ENCODE data around the gene RABGAP1.
A peak's percentile ranks its signal among the peaks of the same experiment; 100 is the strongest.

RABGAP1 gene

DNA sequence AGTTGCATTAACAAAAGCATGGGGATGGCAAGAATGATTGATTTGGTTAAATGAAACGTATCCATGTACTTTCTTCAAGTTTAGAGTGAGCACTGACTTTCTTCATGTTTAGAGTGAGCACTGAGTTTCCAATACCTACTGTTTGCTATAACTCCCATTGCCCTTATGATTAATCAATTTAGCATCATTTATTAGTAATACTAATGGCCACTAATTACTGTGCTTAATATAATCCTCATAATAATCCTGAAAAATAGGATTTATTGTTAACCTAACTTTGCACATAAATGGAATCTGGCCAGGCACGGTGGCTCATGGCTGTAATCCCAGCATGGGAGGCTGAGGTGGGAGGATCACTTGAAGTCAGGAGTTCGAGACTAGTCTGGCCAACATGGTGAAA lies 70.6 kb downstream of the RABGAP1 start:
- DNase-seq: no peak

DNA sequence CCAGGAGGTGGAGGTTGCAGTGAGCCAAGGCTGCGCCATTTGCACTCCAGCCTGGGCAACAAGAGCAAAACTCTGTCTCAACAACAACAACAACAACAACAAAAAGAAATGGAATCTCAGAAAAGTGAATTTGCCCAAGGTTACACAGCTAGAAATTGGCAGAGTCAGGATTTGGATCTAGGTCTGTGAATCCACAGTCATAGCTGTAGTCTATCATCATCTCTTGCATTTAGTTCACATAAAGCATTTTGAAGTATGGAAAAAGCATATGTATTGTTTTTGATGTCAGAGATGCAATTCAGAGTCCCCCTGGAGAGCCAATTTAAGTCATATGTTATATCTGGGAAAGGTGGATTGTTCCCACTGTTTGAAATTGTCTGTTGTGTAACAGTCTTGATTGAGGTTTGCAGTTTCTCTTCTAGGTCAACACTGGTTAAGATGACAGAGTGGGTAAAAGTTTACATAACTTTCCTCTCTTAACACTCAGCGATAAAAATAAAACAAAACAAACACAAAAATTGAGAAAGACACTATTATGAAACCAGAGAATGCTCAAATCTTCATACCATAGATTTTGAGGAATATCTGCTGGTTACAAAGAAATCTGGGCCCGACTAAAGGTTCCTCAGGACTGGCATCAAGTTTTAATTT lies 71.2 kb downstream of the RABGAP1 start:
- no peak for DNase-seq

DNA sequence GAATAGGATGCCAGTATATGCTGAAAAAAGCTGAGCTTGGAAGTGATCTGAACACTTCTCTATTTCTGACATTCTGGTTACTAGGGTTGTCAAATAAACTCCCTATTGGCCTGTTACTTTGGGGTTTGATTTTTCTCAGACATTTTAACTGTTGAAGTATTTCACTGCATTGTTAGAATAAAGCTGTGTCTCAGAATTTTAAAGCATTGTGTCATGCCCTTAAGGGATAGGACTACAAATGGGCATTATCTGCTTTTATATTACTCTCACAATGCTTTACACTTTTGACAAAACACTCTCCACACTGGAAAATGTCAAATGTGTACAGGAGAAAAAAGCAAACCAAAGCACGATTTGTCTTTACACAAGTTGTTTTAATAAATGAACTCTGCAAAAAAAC lies 75.8 kb downstream of the RABGAP1 start:
- no peak for DNase-seq

DNA sequence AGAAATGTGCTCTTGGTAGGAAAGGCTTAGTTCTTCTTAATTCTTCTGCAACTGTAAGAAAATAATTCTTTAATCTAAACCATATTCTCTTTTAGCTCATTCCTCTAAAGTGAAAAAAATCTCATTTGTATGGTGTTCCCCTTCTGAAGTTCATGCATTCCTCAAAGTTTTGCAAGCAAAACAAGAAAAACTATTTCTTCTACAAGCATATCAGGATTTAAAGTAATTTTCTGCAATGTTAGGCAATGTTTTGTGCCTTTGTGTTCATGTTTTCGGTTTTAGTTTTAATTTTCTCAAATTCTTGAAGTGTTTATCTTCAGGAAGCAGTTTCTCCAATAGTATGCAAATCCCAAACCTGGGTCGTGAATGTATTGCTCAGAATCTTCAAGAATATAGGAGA lies 80.0 kb downstream of the RABGAP1 start:
- DNase-seq: no peak

DNA sequence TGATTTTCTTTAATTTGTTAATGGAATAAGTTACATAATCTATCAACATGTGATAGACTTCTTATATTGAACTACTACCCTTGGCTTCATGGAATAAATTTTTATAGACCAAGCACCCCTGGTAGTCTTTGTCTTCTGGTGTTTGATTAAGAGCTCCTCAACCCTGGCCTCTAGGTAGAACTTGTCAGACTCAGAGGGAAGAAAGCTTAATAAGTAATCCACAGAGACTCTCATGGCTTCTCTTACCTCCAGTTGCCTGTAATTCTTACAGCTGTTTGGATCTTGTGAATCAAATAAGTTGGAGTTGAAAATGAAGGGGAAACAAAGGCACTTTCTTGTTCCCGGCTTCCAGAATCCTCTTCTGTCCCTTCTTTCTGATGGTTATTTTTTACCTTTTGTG lies 85.6 kb downstream of the RABGAP1 start:
- DNase-seq: no peak

DNA sequence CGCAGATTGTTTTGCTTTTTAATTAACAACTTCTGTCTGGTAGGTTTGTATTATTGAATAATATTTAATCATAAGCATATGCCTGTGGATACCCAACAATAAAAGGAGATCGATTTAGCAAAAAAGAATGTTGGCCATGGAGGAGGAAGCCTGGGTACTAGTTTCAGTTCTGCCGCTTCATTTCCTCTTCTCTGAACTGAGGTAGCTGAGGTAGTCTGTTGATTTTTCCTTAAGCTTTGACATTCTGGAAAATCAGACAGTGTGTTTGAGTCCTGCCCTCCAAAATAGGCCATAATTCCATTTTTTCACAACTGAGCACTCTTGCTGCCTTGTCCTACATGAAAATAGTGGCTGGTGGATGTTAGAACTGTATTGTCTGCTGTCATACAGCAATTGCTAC lies 86.7 kb downstream of the RABGAP1 start:
- DNase-seq: no peak

DNA sequence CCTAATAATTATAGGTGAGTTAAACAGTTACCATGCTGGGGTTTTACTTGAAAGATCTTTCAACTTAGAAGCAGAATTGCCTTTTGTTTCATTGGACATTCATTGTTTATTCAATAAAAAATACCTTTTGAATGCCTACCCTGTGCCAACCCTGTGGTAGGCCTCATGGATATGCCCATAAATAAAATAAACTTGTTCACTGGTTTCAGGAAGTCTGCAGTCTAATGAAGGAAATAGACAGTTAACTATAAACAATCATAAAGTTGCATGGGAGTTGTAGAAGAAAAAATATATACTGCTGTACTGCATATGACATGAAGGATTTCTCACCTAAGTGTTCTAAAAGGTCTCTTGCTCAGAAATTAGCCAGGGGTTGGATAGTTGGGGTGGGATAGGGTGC lies 87.3 kb downstream of the RABGAP1 start:
- DNase-seq: no peak

DNA sequence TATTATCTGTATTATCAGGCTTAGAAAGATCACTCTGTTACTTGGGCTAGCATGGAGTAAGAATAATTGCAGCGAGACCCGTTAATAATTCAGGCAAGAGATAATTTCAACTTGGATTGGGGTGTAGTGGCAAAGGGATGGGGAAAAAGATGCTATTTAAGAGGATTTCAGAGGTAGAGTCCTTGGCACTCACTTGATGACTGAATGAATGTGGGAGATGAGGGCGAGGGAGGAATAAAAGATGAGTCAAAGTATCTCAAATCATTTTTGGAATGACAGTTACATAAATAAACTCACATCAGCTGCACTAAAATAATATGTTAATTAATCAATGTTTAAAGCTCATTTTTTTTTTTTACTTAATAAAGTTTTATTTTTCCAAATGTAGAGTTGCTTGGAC lies 88.2 kb downstream of the RABGAP1 start:
- no peak for DNase-seq

DNA sequence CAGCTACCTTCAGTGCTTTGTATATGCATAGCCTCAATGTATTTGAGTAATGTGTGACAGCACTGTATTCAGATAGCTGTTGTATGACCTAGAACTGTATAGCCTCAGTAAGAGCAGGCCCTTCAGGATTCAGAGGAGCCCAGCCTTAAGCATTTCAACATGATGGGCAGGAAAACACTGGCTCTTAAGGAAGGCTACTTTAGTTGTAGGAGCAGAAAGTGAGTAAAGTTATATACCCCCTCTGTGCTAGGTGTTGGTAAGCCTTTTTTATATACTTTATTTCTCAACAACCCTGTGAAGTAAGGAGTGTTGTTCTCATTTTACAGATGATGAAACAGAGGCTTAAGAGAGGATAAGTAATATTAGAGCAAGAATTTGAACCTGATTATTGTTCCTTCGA lies 91.1 kb downstream of the RABGAP1 start:
- no peak for DNase-seq

DNA sequence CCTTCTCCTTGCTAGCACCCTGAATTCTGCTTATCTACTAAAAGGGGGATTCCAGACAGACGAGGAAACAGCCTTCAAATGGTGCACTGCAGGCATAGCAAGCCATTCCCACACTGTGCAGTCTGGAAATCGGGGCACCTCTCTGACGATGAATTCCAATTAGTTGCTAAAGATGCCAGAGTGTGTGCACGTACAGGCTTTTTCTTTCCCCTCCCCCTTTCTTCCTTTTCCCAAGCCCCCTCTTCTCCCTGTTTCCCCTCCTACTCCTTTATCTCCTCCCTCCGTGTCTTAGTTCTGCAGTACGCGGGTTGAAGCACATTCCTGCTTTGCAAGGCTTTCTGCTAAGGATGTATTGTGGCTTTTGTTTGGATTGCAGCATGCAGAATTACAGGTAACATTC lies 92.5 kb downstream of the RABGAP1 start, which contains the start of gene GPR21:
Gene GPR21 (plus strand): TSS at position 316 of the 400 bp plus-strand sequence. CDS start 900 bp downstream, outside the sequence.
- peak; percentile 15 for DNase-seq

DNA sequence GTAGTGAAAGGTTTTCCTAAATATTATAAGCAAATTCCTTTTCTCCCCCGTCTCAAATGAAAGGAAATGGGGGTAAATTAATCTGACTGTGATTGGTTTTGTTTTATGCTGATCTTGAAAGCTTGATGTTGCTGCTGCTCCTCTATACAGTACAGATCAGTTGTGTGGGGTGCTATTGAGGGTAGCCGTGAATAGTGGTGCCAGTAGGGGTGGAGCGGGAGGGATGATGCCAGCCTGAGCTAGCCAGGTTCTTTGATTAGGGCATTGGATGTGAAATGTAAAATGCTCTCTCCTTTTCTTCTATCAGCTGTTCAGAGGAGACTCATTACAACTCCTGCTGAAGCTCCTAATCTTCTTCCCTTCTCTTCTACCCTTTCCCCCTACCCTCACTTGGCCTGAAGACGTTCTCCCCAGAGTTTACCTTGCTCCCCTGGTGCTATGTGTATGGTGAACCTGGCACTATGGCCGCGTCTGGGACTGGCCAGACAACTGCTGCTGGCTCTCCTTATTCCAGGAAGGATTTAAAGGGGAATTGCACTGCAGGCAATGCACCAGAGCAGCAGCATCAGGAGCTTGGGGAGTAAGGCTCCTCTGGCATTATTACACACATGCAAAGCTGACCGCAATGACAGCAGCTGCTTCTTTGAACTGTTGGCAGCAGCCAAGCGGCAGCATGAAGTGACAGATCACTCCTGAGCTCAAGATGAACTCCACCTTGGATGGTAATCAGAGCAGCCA lies 93.2 kb downstream of the RABGAP1 start:
- no peak for DNase-seq

DNA sequence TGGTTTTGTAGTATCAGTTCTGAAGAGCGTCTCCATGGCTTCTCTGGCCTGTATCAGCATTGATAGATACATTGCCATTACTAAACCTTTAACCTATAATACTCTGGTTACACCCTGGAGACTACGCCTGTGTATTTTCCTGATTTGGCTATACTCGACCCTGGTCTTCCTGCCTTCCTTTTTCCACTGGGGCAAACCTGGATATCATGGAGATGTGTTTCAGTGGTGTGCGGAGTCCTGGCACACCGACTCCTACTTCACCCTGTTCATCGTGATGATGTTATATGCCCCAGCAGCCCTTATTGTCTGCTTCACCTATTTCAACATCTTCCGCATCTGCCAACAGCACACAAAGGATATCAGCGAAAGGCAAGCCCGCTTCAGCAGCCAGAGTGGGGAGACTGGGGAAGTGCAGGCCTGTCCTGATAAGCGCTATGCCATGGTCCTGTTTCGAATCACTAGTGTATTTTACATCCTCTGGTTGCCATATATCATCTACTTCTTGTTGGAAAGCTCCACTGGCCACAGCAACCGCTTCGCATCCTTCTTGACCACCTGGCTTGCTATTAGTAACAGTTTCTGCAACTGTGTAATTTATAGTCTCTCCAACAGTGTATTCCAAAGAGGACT lies 94.2 kb downstream of the RABGAP1 start:
- DNase-seq: no peak

DNA sequence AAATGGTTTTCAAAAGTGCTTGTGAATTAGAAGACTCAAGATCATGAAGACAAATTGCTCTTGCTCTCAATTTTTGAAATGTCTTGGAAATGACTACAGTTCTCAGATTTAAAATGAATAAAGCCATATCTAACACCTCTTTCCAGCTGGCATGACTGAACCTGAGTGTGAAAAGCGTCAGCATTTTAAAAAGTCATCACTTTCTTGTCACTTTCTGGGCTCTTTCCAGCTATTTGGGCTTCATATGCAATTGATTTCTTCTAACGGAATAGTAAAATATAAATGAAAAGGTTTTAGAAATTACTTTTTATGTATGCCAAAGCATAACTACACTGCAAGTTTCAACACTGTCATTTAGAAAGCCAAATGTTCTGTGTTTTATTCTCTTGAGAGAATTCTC lies 95.0 kb downstream of the RABGAP1 start:
- no peak for DNase-seq

DNA sequence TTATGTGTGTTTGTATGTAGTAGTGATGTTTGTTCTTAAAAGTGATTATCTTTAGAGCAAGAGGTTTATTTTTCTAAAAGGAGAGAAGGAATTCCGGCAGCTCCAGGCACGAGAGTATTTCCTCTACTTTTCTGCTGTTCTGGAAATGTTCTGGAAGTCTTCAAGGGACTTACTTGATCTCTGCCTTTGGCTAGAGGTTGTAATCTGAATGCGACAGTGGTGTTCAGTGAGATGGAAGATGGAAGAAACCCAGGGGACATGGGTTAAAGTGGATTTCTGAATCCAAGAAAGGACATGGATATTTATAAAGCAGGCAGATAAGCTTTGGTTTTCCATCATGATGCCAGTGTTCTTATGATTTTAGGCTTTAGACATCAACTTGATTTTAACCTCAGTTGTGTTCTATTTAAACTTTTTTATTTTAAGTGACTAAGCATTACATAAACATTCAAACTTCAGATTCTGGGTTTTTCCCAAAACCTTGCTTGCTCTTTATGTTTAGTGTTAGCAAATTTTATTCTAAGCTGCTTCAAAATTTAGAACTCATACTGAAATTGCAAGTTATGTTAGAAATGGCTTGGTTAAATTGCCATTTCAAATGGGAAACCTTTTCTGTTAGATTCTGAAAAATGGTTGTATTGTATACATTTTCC lies 96.2 kb downstream of the RABGAP1 start:
- no peak for DNase-seq

DNA sequence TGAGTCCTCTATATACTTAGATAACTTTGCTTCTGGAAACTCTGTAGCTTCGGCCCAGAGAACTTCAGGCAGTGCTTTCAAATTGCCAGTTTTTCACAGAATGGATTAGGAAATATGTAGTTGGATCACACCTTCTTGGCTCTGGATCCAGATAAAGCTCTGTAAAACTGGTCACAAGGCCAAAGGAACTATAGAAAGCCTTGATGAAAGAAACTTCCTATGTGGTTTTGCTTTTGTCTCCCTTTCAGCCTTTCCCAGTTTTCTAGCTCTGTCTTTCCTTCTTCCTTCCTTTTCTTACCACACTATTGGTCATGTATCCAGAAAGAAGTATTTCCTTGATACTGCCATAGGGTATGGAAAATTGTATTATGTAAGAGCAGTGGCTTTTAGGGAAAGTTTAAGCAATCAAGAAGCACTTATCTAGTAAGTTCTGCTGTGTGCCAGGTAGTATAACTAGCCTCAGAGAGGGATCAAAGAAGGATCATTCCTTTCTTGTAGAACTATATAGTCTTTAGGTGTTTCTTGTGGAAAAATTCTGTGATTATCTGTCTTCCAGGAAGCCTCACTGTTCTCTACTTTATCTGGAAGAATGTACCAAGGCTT lies 98.9 kb downstream of the RABGAP1 start:
- no peak for DNase-seq

DNA sequence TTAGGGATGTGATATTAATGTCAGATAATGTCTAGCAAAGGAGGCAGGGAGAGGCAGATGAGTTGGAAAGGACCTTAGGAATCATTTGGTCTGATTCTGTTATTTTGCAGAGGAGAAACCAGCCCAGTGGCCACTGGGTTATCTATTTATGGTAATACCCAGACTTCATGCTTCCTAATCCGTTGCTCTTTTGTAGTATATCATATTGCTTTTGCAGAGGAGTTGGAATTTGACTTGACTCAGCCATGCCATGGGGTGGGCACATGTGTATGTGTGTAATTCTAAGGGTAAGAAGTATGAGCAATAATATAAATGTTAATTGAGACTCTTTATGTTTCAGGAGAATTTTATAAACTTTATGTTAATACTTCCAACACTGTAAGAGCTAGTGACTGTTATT lies 100.0 kb downstream of the RABGAP1 start:
- no peak for DNase-seq

DNA sequence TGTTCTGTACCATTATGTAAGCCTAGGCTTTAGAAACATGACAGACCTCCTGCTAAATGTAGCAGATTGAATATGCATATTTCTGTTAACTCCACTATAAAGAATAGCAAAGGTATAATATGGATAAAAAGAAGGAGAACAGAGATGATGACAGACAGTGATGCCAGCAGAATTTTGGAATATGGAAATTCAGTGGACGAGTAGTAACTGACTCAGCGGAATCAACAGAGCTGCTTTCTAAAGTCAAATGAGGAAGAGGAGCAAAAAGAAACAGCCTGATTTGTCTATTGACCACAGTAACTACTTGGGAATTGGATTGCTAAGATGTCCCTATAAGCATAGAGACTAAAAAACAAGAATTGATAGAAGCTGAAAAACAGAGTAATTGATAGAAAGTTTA lies 100.7 kb downstream of the RABGAP1 start:
- no peak for DNase-seq

DNA sequence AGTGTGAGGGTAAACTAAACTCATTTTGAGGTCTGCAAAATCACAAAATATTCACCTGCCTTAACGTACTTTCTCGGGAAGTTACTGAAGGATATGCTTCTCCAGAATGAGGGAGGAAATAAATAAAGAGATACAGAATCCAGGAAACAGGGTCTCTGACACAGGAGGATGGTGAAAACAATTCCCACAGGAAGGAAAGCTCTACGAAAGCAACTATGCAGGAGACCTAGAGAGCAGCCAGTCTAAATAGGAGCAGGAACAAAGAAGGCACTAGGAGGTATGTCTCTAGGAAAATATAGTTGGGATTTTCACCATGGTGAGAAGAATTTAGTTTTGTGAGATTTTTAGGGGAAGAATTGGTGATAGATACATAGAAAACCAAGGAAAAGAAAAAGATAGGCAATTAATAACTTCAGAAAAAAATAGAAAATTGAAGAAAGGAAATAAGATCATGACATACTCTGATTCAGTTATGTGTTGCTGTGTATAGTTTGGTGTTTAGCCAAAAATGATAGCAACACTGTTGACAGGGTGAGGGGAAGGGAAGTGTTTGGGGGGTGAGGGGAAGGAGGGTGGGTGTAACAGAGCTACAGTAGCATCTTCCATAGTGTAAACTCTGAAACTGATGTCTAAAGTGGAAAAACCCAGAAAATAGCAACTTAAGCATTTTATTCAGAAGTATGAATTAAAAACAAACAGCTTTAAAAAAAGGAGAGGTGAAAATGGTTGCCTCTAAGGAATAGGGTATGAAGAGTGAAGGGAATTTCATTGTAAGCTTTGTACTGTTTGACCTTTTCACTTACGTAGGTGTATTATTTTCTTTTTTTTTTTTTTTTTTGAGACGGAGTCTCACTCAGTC lies 102.5 kb downstream of the RABGAP1 start:
- DNase-seq: no peak

DNA sequence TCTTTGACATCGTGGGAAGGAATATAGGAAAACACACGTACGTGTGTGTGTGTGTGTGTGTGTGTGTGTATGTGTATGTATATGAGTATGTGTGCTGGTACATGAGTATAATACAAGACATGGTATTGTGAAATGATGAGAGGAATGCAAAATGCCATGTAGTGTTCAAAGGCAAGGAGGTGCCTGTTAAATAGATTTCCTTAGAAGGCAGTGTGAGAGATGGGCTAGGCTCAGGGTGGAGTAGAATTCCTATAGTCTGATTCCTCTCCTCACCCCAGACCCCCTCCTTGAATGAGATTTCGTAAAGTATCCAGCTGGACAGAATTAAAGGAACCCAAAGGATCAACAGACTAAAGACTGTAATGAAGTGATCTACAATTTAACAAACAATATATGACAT lies 103.8 kb downstream of the RABGAP1 start:
- DNase-seq: no peak

DNA sequence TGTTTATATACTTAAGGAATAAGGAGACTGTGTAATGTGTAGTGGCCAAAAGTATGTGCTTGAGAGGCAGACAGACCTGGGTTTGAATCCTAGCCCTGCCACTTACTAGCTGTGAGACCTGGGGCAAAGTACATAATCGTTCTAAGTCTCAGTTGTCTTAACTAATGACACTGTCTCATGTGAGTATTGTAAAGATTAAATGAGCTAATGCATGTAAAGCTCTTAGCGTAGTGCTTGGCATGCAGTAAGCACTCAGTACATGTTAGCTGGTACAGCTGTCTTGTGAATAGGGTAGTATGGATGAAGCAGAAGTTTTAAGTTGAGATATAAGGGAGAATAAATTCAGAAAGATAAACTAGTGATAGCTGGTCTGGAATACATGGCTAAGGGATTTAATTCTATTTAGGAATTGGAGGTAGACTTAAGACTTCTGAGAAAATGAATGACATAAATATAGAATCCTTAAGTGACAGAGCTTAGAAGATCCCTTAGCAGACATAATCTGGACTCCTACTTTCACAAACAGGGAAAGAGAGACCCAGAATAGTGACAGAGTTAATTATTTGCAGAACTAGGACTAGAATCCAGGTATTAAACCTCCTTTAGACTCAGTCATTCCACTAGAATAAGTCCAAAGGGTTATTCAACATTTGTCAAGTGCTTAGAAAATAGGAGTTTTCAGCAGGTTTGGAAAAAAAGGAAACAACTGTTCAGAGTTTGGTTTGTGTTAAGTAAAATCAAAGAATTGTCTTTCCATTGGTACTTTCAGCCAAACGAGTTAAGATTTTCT lies 105.8 kb downstream of the RABGAP1 start:
- no peak for DNase-seq

DNA sequence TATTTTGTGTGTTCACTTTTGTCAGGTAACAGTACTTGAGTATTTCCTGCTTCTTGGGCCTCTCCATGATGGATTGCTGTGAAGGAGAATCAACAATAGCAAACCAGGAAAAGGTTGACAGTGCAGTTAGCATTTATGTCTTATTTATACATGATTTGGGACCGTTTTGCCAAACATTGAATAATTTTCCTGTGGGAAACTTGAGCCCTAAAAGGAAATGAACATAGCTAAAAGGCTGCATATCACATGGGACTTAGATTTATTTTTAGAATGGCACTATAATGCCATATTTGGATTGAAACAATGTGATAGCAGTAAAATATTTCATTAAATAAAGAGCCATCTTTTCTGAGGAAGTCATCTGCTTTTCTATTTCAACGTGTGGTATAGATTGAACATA lies 107.9 kb downstream of the RABGAP1 start:
- DNase-seq: no peak

Measured in NCI-H2227 treated with DMSO at 0.1 percent for 48 hours (cell line).